Parathyroid adenoma (tissue), 2 donors: ENCODE results near the gene LIM2.

ENCODE experiments used
- H2AFZ ChIP-seq: fragments of 300-600 bp; sonication (generic); one replicate; pipeline ENCODE4 v1.7.0; 2017; ENCODE audit warnings: antibody characterized with exemption, mild to moderate bottlenecking
- H3K27ac ChIP-seq: fragments of 300-600 bp; sonication (generic); one replicate; pipeline ENCODE4 v1.7.0; 2017
- H3K27me3 ChIP-seq: fragments of 300-600 bp; sonication (generic); one replicate; pipeline ENCODE4 v1.7.0; 2017; ENCODE audit warnings: low read length; ENCODE audit not compliant: control insufficient read depth, insufficient read depth
- H3K36me3 ChIP-seq: fragments of 300-600 bp; sonication (generic); one replicate; pipeline ENCODE4 v1.7.0; 2017; ENCODE audit warnings: low read length; ENCODE audit not compliant: control insufficient read depth, insufficient read depth
- H3K4me1 ChIP-seq: fragments of 300-600 bp; sonication (generic); one replicate; pipeline ENCODE4 v1.7.0; 2017; ENCODE audit warnings: control low read depth
- H3K4me2 ChIP-seq: fragments of 300-600 bp; sonication (generic); one replicate; pipeline ENCODE4 v1.7.0; 2017; ENCODE audit warnings: low read length
- H3K4me3 ChIP-seq: fragments of 300-600 bp; sonication (generic); one replicate; pipeline ENCODE4 v1.7.0; 2017; ENCODE audit warnings: low read depth, low read length
- H3K79me2 ChIP-seq: fragments of 300-600 bp; sonication (generic); one replicate; pipeline ENCODE4 v1.7.0; 2017; ENCODE audit warnings: control low read depth
- H3K9ac ChIP-seq: fragments of 300-600 bp; sonication (generic); one replicate; pipeline ENCODE4 v1.7.0; 2017; ENCODE audit warnings: mild to moderate bottlenecking
- H3K9me3 ChIP-seq: fragments of 300-600 bp; sonication (generic); one replicate; pipeline ENCODE4 v1.7.0; 2017; ENCODE audit warnings: low read length; ENCODE audit not compliant: control insufficient read depth
- CTCF ChIP-seq: fragments of 300-600 bp; sonication (generic); IDR thresholded peaks from one replicate; pipeline ENCODE4 v1.7.0; 2017; ENCODE audit warnings: antibody characterized with exemption, mild to moderate bottlenecking
- donor health status: primary hyperparathyroidism.

LIM2 gene

DNA sequence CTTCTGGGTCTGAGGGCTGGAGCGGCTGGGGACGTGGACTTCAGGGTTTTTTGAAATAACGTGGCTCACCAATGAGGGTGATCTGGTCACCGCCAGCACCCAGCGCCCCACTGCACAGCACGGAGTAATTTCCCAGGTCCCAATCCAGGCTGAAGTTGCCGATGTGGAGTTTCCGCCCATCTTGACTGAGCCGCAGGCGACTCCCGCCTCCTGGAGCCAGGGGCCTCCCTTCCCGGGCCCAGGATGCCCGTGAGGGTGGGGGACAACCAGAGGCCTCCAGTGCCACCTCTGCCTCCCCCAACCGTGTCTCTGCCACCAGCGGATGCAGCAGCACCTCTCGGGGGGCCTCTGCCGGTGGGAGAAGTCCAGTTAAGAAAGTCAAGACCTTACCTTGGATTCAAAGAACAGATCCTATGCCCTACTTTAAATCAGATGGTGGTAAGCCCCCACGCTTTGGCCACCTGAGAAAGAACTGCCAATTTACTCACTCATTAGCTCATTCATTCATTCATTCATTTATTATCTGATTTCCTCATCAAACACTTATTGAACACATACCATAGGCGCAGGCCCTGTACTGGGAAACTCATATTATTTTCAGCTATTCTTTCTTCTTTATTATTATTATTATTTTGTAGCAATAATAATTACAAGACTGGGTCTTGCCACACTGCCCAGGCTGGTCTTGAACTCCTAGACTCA, 49.8 kb downstream of the LIM2 start:
- no peaks in the 10 kb centered on the region for H3K36me3 ChIP-seq
- H3K4me2 ChIP-seq: no peak overlapping the region
- peak overlapping the region; percentile 77 for H2AFZ ChIP-seq
- H3K27ac ChIP-seq: no peak overlapping the region
- TF ChIP-seq CTCF: no peak
- H3K4me1 ChIP-seq: peaks cover 12% of the 10 kb centered on the region
- H3K9me3 ChIP-seq: no peaks in the 10 kb centered on the region
- no peaks in the 10 kb centered on the region for H3K79me2 ChIP-seq
- no peaks in the 10 kb centered on the region for H3K27me3 ChIP-seq
- H3K4me3 ChIP-seq: no peak overlapping the region
- no peak overlapping the region for H3K9ac ChIP-seq

DNA sequence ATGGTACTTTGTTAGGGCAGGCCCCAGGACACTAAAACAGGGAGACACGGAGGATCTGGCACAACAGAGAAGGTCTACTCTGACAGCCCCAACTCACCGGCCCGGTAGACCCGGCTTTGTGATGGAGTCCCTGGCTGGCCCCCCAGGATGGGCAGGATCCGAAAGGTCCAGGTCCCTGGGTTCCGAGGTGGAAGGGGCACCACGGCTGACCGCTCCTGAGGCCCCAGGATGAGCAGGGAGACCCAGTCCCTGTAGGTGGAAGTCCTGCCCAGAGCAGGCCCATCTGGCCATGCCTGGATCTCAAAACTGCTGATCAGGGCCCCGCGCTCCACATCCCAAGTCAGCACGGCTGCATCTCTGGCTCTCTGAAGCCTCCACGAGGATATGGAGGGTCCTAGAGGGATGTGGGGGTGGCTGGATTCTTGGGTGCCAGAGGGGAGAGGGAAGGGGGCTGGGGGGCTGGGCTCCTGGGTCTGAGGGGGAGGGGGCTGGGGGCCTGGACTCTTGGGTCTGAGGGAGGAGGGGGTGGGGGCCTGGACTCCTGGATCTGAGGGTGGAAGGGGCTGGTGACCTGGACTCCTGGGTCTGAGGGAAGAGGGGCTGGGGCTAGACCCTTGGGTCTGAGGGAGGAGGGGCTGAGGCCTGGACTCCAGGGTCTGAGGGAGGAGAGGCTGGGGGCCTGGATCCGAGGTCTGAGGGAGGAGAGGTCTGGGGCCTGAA, 50.5 kb downstream of the LIM2 start:
- Histone ChIP-seq H3K27me3 (no peaks in the 10 kb centered on the region), H3K4me3 (no peak overlapping the region), H3K27ac (no peak overlapping the region), H2AFZ (no peak overlapping the region), H3K36me3 (no peaks in the 10 kb centered on the region), H3K4me2 (no peak overlapping the region), H3K79me2 (no peaks in the 10 kb centered on the region), H3K9me3 (no peaks in the 10 kb centered on the region), H3K9ac (no peak overlapping the region), H3K4me1 (peaks cover 10% of the 10 kb centered on the region)
- TF ChIP-seq CTCF: no peak

GRCh38 chr19:51333836-51334460, 53.8 kb downstream of the LIM2 start:
- no peaks in the 10 kb centered on the region for H3K79me2 ChIP-seq
- H3K4me2 ChIP-seq: no peak overlapping the region
- no peaks in the 10 kb centered on the region for H3K36me3 ChIP-seq
- no peak overlapping the region for H2AFZ ChIP-seq
- H3K9ac ChIP-seq: no peak overlapping the region
- no peaks in the 10 kb centered on the region for H3K27me3 ChIP-seq
- H3K27ac ChIP-seq: no peak overlapping the region
- H3K4me1 ChIP-seq: peaks cover 6% of the 10 kb centered on the region
- H3K9me3 ChIP-seq: no peaks in the 10 kb centered on the region
- no peak for TF ChIP-seq CTCF
- H3K4me3 ChIP-seq: no peak overlapping the region

- Histone ChIP-seq H3K79me2 (no peaks in the 10 kb centered on the region), H3K4me1 (no peaks in the 10 kb centered on the region), H3K9me3 (no peaks in the 10 kb centered on the region), H2AFZ (no peak overlapping the region), H3K27me3 (no peaks in the 10 kb centered on the region), H3K9ac (no peak overlapping the region), H3K36me3 (no peaks in the 10 kb centered on the region), H3K4me2 (no peak overlapping the region), H3K4me3 (no peak overlapping the region), H3K27ac (no peak overlapping the region)
- TF ChIP-seq CTCF: no peak
These were observed 56.1 kb downstream of the LIM2 start for GRCh38 chr19:51331716-51332115.
